Urothelium cell line (cell line): ENCODE data around the gene C19orf81.
"Not testable (repeated sequence)": the region's sequence is repeated elsewhere in the genome, so short reads cannot be mapped to it uniquely, and the experiment has no call there.

Source experiments
- DNase-seq: peaks from one replicate; pipeline ENCODE4 v3.0.0; 2011; ENCODE audit warnings: low spot score, mixed read lengths
- FAIRE-seq: peaks from 2 replicates; lab custom pipeline; 2011; peaks lifted over from hg19 to GRCh38; lab: Jason Lieb, UNC

Gene C19orf81

GRCh38 chr19:50649433-50650391 lies at the start of gene C19orf81:
Gene C19orf81 (plus strand): TSS chr19:50649445. CDS start chr19:50649445, 0 bp downstream.
- peak; percentile 75 for DNase-seq
- no peak for FAIRE-seq

GRCh38 chr19:50601407-50602088 lies 47.7 kb upstream of the C19orf81 start:
- DNase-seq: no peak
- no peak for FAIRE-seq

GRCh38 chr19:50602089-50602422 lies 47.2 kb upstream of the C19orf81 start:
- DNase-seq (no peak), FAIRE-seq (no peak)

GRCh38 chr19:50602496-50602895 lies 46.7 kb upstream of the C19orf81 start:
- FAIRE-seq: no peak

GRCh38 chr19:50602935-50603334 lies 46.3 kb upstream of the C19orf81 start:
- no peak for FAIRE-seq
- no peak for DNase-seq

More at GRCh38 chr19:50602496-50602895, 46.7 kb upstream of the C19orf81 start:
- DNase-seq: no peak

- not testable (repeated sequence) for DNase-seq, FAIRE-seq
Measured at GRCh38 chr19:50604264-50605073, 44.8 kb upstream of the C19orf81 start.

GRCh38 chr19:50606059-50606836 lies 43.0 kb upstream of the C19orf81 start:
- FAIRE-seq, DNase-seq: not testable (repeated sequence)

GRCh38 chr19:50607388-50607787 lies 41.9 kb upstream of the C19orf81 start:
- FAIRE-seq: no peak
- no peak for DNase-seq

GRCh38 chr19:50607874-50608785 lies 41.1 kb upstream of the C19orf81 start:
- DNase-seq (peak; percentile 56), FAIRE-seq (no peak)

- not testable (repeated sequence) for DNase-seq, FAIRE-seq
Measured at GRCh38 chr19:50612504-50613404, 36.5 kb upstream of the C19orf81 start.

- not testable (repeated sequence) for FAIRE-seq
Measured at GRCh38 chr19:50618379-50618778, 30.9 kb upstream of the C19orf81 start.

GRCh38 chr19:50619184-50619583 lies 30.1 kb upstream of the C19orf81 start:
- DNase-seq, FAIRE-seq: not testable (repeated sequence)

More at GRCh38 chr19:50618379-50618778, 30.9 kb upstream of the C19orf81 start:
- not testable (repeated sequence) for DNase-seq

GRCh38 chr19:50620394-50620906 lies 28.8 kb upstream of the C19orf81 start:
- FAIRE-seq, DNase-seq: not testable (repeated sequence)

- FAIRE-seq: no peak
- no peak for DNase-seq
Measured at GRCh38 chr19:50624949-50625600, 24.2 kb upstream of the C19orf81 start.

- DNase-seq: no peak
- no peak for FAIRE-seq
Measured at GRCh38 chr19:50626011-50626410, 23.2 kb upstream of the C19orf81 start.

- FAIRE-seq (no peak), DNase-seq (no peak)
Measured at GRCh38 chr19:50626795-50627194, 22.4 kb upstream of the C19orf81 start.

- DNase-seq (no peak), FAIRE-seq (no peak)
Measured at GRCh38 chr19:50628146-50628545, 21.1 kb upstream of the C19orf81 start.
